Trophoblast cell (in vitro differentiated cells and primary cell): ENCODE data around the gene CACNB2.

Experiments used
- DNase-seq, 2 donors: peaks; one replicate each; pipeline ENCODE4 v3.0.0-alpha.2; 2016
- H2AFZ ChIP-seq: 2 replicates; pipeline ENCODE4 v1.6.1; 2013; ENCODE audit warnings: low read length, moderate library complexity, mild to moderate bottlenecking; ENCODE audit not compliant: insufficient read depth, poor library complexity
- H2AK5ac ChIP-seq: 2 replicates; pipeline ENCODE4 v1.6.1; 2013; ENCODE audit warnings: mild to moderate bottlenecking, low read length
- H2BK120ac ChIP-seq: 2 replicates; pipeline ENCODE4 v1.6.1; 2013; ENCODE audit warnings: low read length, mild to moderate bottlenecking, moderate library complexity; ENCODE audit not compliant: insufficient read depth, poor library complexity
- H2BK12ac ChIP-seq: 2 replicates; pipeline ENCODE4 v1.6.1; 2013; ENCODE audit warnings: mild to moderate bottlenecking, low read length, moderate library complexity
- H2BK5ac ChIP-seq: 2 replicates; pipeline ENCODE4 v1.6.1; 2013; ENCODE audit warnings: low read length, low read depth, moderate library complexity, mild to moderate bottlenecking; ENCODE audit not compliant: poor library complexity
- H3K14ac ChIP-seq: 2 replicates; pipeline ENCODE4 v1.6.1; 2013; ENCODE audit warnings: mild to moderate bottlenecking, low read length
- H3K18ac ChIP-seq: 2 replicates; pipeline ENCODE4 v1.6.1; 2013; ENCODE audit warnings: mild to moderate bottlenecking, low read length
- H3K23ac ChIP-seq: 2 replicates; pipeline ENCODE4 v1.6.1; 2013; ENCODE audit warnings: low read length
- H3K27ac ChIP-seq: 2 replicates; pipeline ENCODE4 v1.5.1; 2013; ENCODE audit warnings: low read depth, mild to moderate bottlenecking, inconsistent platforms, low read length, moderate library complexity
- H3K27me3 ChIP-seq: 2 replicates; pipeline ENCODE4 v1.6.1; 2013; ENCODE audit warnings: inconsistent platforms, mild to moderate bottlenecking, low read length, moderate library complexity; ENCODE audit not compliant: insufficient read depth
- H3K36me3 ChIP-seq, 2 experiments: 1 replicate in 1 of 2; 2 replicates in 1 of 2; pipeline ENCODE4 v1.6.1; 2013; ENCODE audit warnings: low read length in 2 of 2, mild to moderate bottlenecking in 2 of 2, moderate library complexity in 1 of 2; ENCODE audit not compliant: insufficient read depth in 2 of 2, control insufficient read depth in 1 of 2
- H3K4ac ChIP-seq: 2 replicates; pipeline ENCODE4 v1.6.1; 2013; ENCODE audit warnings: low read depth, mild to moderate bottlenecking, low read length, moderate library complexity
- H3K4me1 ChIP-seq, 2 experiments: 1 replicate in 1 of 2; 2 replicates in 1 of 2; pipeline ENCODE4 v1.6.1; 2013; ENCODE audit warnings: low read length in 2 of 2, mild to moderate bottlenecking in 2 of 2, moderate library complexity in 1 of 2; ENCODE audit not compliant: insufficient read depth in 2 of 2, control insufficient read depth in 1 of 2
- H3K4me2 ChIP-seq: 2 replicates; pipeline ENCODE4 v1.6.1; 2013; ENCODE audit warnings: inconsistent platforms, mild to moderate bottlenecking, low read length, moderate library complexity
- H3K4me3 ChIP-seq: 2 replicates; pipeline ENCODE4 v1.5.1; 2013; ENCODE audit warnings: mild to moderate bottlenecking, low read depth, low read length, inconsistent platforms
- H3K79me1 ChIP-seq: one replicate; pipeline ENCODE4 v1.6.1; 2013; ENCODE audit warnings: low read length
- H3K79me2 ChIP-seq: 2 replicates; pipeline ENCODE4 v1.6.1; 2013; ENCODE audit warnings: low read length, mild to moderate bottlenecking; ENCODE audit not compliant: control insufficient read depth, insufficient read depth, poor library complexity
- H3K9ac ChIP-seq: 2 replicates; pipeline ENCODE4 v1.6.1; 2013; ENCODE audit warnings: mild to moderate bottlenecking, low read length
- H3K9me3 ChIP-seq: 2 replicates; pipeline ENCODE4 v1.6.1; 2013; ENCODE audit warnings: low read depth, mild to moderate bottlenecking, control low read depth, inconsistent platforms, low read length; ENCODE audit not compliant: insufficient read depth
- H4K12ac ChIP-seq: 2 replicates; pipeline ENCODE4 v1.6.1; 2013; ENCODE audit warnings: low read depth, mild to moderate bottlenecking, low read length, moderate library complexity
- H4K8ac ChIP-seq: 2 replicates; pipeline ENCODE4 v1.6.1; 2013; ENCODE audit warnings: low read depth, mild to moderate bottlenecking, low read length, moderate library complexity
- H4K91ac ChIP-seq: one replicate; pipeline ENCODE4 v1.6.1; 2013; ENCODE audit warnings: low read depth, mild to moderate bottlenecking, low read length, moderate library complexity
- WGBS: extraction: QIAGEN DNeasy Blood & Tissue Kit; methylation state at CpG from one replicate; pipeline ENCODE4 v1.1.7; 2013; ENCODE audit warnings: missing lambda C conversion rate; ENCODE audit not compliant: insufficient read length, insufficient coverage; ENCODE audit errors: extremely low coverage; 5-methylcytosine and 5-hydroxymethylcytosine counted together

CACNB2 gene

DNA sequence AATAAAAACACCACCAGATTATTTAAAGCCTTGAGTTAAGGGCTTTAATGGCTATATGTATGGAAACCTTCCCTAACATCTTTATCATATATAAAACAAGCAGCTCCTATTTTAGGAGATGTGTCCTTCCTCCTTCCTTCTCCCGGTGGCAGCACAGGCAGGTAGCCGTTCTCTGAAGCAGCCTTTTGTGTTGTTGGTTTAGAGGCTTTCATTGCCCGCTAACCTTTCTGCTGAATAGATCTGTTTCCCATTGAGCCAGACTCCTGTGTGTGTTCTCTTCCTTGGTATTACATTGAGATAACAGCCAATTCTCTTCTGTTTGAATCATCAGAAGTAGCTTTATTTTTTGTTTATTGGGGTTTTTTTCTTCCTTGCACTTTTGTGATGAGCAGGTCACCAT is 131.3 kb downstream of the CACNB2 start:
- Histone ChIP-seq H3K4me1 (no peaks in the 10 kb centered on the region), H3K9me3 (no peaks in the 10 kb centered on the region), H2AK5ac (no peak overlapping the region), H2BK120ac (no peak overlapping the region), H3K23ac (no peak overlapping the region), H3K79me2 (no peaks in the 10 kb centered on the region), H3K4ac (no peak overlapping the region), H4K12ac (no peak overlapping the region), H2BK12ac (no peak overlapping the region), H4K91ac (no peak overlapping the region), H3K18ac (no peak overlapping the region), H2BK5ac (no peak overlapping the region), H3K27me3 (no peaks in the 10 kb centered on the region), H3K36me3 (no peaks in the 10 kb centered on the region), H3K79me1 (no peaks in the 10 kb centered on the region), H4K8ac (no peak overlapping the region), H3K9ac (no peak overlapping the region), H3K4me3 (no peak overlapping the region), H3K27ac (no peak overlapping the region), H3K14ac (no peak overlapping the region), H2AFZ (no peak overlapping the region), H3K4me2 (no peak overlapping the region)
- no CpG with 5 or more reads among the region's 3 CpGs for WGBS
- no peak for DNase-seq

GRCh38 chr10:18273039-18273438 is 132.8 kb downstream of the CACNB2 start:
- no peaks in the 10 kb centered on the region for H3K79me1 ChIP-seq
- no peak overlapping the region for H3K4ac ChIP-seq
- H3K9me3 ChIP-seq: no peaks in the 10 kb centered on the region
- H4K12ac ChIP-seq: no peak overlapping the region
- no peaks in the 10 kb centered on the region for H3K4me1 ChIP-seq
- no peak overlapping the region for H3K18ac ChIP-seq
- H3K27me3 ChIP-seq: no peaks in the 10 kb centered on the region
- no peak overlapping the region for H4K8ac ChIP-seq
- H2BK5ac ChIP-seq: no peak overlapping the region
- H4K91ac ChIP-seq: no peak overlapping the region
- no peak overlapping the region for H3K4me2 ChIP-seq
- H3K27ac ChIP-seq: no peak overlapping the region
- H3K36me3 ChIP-seq: no peaks in the 10 kb centered on the region
- H3K9ac ChIP-seq: no peak overlapping the region
- no peak overlapping the region for H2AK5ac ChIP-seq
- H2AFZ ChIP-seq: no peak overlapping the region
- H3K23ac ChIP-seq: no peak overlapping the region
- DNase-seq: no peak
- H3K14ac ChIP-seq: no peak overlapping the region
- H2BK120ac ChIP-seq: no peak overlapping the region
- no peaks in the 10 kb centered on the region for H3K79me2 ChIP-seq
- H3K4me3 ChIP-seq: no peak overlapping the region
- no CpG with 5 or more reads among the region's 3 CpGs for WGBS
- H2BK12ac ChIP-seq: no peak overlapping the region

DNA sequence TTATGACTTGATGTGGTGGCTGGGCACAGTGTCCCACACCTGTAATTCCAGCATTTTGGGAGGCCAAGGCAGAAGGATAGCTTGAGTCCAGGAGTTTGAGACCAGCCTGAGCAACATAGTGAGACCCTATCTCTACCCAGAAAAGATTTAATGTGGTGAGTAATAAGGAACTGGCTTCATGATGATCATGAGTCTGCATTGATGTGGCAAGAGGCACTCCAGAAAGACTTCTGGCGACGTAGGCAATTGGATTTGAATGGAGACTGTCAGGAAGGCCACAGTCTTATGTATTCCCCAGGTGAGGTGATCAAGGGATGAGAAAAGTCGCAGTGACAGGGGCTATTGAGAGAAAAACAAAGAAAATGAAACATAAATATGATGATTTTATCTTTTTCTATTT is 138.0 kb downstream of the CACNB2 start:
- no CpG with 5 or more reads among the region's 3 CpGs for WGBS
- Histone ChIP-seq H2BK5ac (no peak overlapping the region), H2BK12ac (no peak overlapping the region)

DNA sequence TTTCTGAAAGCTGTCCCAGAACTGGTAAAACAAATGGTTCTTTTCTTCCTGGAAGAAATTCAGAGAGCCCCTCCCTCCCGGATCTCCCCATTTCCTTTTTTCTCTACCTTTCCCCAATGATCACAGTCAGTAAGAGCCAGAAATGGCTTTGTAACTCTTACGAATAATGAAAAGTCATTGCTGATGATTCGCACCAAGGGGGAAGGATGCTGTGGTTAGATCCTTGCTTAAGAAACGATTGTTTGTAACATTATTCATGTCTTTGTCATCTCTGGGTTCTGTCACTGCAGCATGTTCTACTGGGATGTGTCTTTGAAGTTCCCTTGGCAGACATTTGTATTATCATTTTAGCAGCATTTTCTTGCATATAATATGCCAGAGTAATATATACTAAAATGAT is 138.9 kb downstream of the CACNB2 start:
- no peaks in the 10 kb centered on the region for H3K27me3 ChIP-seq
- H2BK5ac ChIP-seq: no peak overlapping the region
- H3K9ac ChIP-seq: no peak overlapping the region
- H3K27ac ChIP-seq: no peak overlapping the region
- no peak overlapping the region for H3K4ac ChIP-seq
- H4K91ac ChIP-seq: no peak overlapping the region
- H2AK5ac ChIP-seq: no peak overlapping the region
- no peak overlapping the region for H4K12ac ChIP-seq
- H3K18ac ChIP-seq: no peak overlapping the region
- no peaks in the 10 kb centered on the region for H3K79me1 ChIP-seq
- H2BK120ac ChIP-seq: no peak overlapping the region
- H2AFZ ChIP-seq: no peak overlapping the region
- H4K8ac ChIP-seq: no peak overlapping the region
- H3K4me1 ChIP-seq: peaks cover 0 to 3% of the 10 kb centered on the region in 2 experiments
- no peaks in the 10 kb centered on the region for H3K79me2 ChIP-seq
- H3K4me3 ChIP-seq: no peak overlapping the region
- H3K4me2 ChIP-seq: no peak overlapping the region
- no peak overlapping the region for H3K23ac ChIP-seq
- no peak for DNase-seq
- no peak overlapping the region for H3K14ac ChIP-seq
- no peaks in the 10 kb centered on the region for H3K36me3 ChIP-seq
- H3K9me3 ChIP-seq: no peaks in the 10 kb centered on the region
- WGBS: no CpG with 5 or more reads among the region's 4 CpGs
- H2BK12ac ChIP-seq: no peak overlapping the region

More for the DNA sequence above, 138.0 kb downstream of the CACNB2 start:
- no peak overlapping the region for H3K14ac ChIP-seq
- no peaks in the 10 kb centered on the region for H3K36me3 ChIP-seq
- no peak overlapping the region for H3K18ac ChIP-seq
- no peak overlapping the region for H4K91ac ChIP-seq
- H3K9me3 ChIP-seq: no peaks in the 10 kb centered on the region
- no peak overlapping the region for H4K12ac ChIP-seq
- no peak overlapping the region for H2AK5ac ChIP-seq
- no peaks in the 10 kb centered on the region for H3K27me3 ChIP-seq
- no peak overlapping the region for H4K8ac ChIP-seq
- no peaks in the 10 kb centered on the region for H3K79me2 ChIP-seq
- no peak overlapping the region for H3K4me3 ChIP-seq
- peaks cover 0 to 3% of the 10 kb centered on the region in 2 experiments for H3K4me1 ChIP-seq
- no peak overlapping the region for H2AFZ ChIP-seq
- no peak overlapping the region for H2BK120ac ChIP-seq
- no peak for DNase-seq
- no peak overlapping the region for H3K27ac ChIP-seq
- no peak overlapping the region for H3K4me2 ChIP-seq
- no peak overlapping the region for H3K4ac ChIP-seq
- no peak overlapping the region for H3K9ac ChIP-seq
- no peaks in the 10 kb centered on the region for H3K79me1 ChIP-seq
- H3K23ac ChIP-seq: no peak overlapping the region
